PC-9 (cell line): Measurements from ENCODE around the gene IGF2BP2. TPM values are rescaled to one million over a fixed set of nuclear protein-coding genes. Genes with fewer than 3 reads are reported as not detected.

Experiments
- BruUV-seq: library from RNA; stranded (reverse); fragments of 400-500 nt; replicated peaks from 2 replicates; lab custom pipeline; 2021; lab: Mats Ljungman, UMichigan
- CTCF ChIA-PET: fragments of 300-600 bp; sonication (Branson Sonifier 250); formaldehyde crosslinking; loops from one replicate; lab custom pipeline; 2022; ENCODE audit warnings: antibody characterized with exemption; lab: Charles Lee
- POLR2A ChIA-PET: fragments of 300-600 bp; sonication (Branson Sonifier 250); formaldehyde crosslinking; loops from one replicate; lab custom pipeline; 2022; ENCODE audit warnings: antibody characterized with exemption; ENCODE audit not compliant: unreplicated experiment; lab: Charles Lee
- DNase-seq, 2 experiments: peaks; one replicate each; pipeline versions ENCODE4 v3.0.0 to v3.0.0-alpha.2; 2015 to 2022; ENCODE audit warnings: mixed read lengths in 1 of 2
- H2AFZ ChIP-seq: fragments of 200-600 bp; sonication (generic); 2 replicates; pipeline ENCODE4 v1.8.1; 2017; ENCODE audit warnings: antibody characterized with exemption
- H3F3A ChIP-seq: fragments of 200-600 bp; sonication (generic); 2 replicates; pipeline ENCODE4 v1.8.1; 2017; ENCODE audit warnings: antibody characterized with exemption, mild to moderate bottlenecking, low read depth; ENCODE audit not compliant: insufficient read depth
- H3K27ac ChIP-seq: fragments of 200-600 bp; sonication (generic); 2 replicates; pipeline ENCODE4 v1.6.1; 2016; ENCODE audit warnings: mixed run types
- H3K27me3 ChIP-seq: fragments of 200-600 bp; sonication (generic); 2 replicates; pipeline ENCODE4 v1.6.1; 2016; ENCODE audit warnings: low read depth, mixed run types; ENCODE audit not compliant: insufficient read depth
- H3K36me3 ChIP-seq: fragments of 200-600 bp; sonication (generic); 2 replicates; pipeline ENCODE4 v1.6.1; 2016; ENCODE audit warnings: low read depth, mixed run types
- H3K4me1 ChIP-seq: fragments of 200-600 bp; sonication (generic); replicated peaks from 2 replicates; pipeline ENCODE4 v1.6.1; 2016; ENCODE audit warnings: mixed run types; ENCODE audit not compliant: insufficient read depth
- H3K4me2 ChIP-seq: fragments of 200-600 bp; sonication (generic); 2 replicates; pipeline ENCODE4 v1.6.1; 2017; ENCODE audit warnings: mixed run types
- H3K4me3 ChIP-seq: fragments of 200-600 bp; sonication (generic); 2 replicates; pipeline ENCODE4 v1.6.1; 2016; ENCODE audit warnings: mixed run types
- H3K79me2 ChIP-seq: fragments of 200-600 bp; sonication (generic); 2 replicates; pipeline ENCODE4 v1.6.1; 2017; ENCODE audit warnings: low read depth, mixed run types
- H3K9me2 ChIP-seq: fragments of 200-600 bp; sonication (generic); 2 replicates; pipeline ENCODE4 v1.8.1; 2017; ENCODE audit warnings: mild to moderate bottlenecking; ENCODE audit not compliant: insufficient read depth
- H3K9me3 ChIP-seq: fragments of 200-600 bp; sonication (generic); 2 replicates; pipeline ENCODE4 v1.8.1; 2016; ENCODE audit warnings: low read depth; ENCODE audit not compliant: insufficient read depth
- H4K20me1 ChIP-seq: fragments of 200-600 bp; sonication (generic); 2 replicates; pipeline ENCODE4 v1.8.1; 2017; ENCODE audit not compliant: insufficient read depth
- CTCF ChIP-seq: fragments of 200-600 bp; sonication (generic); conservative IDR thresholded peaks from 2 replicates; pipeline ENCODE4 v1.6.1; 2017; ENCODE audit warnings: mixed run types, antibody characterized with exemption, mild to moderate bottlenecking, moderate library complexity
- EZH2 ChIP-seq: fragments of 200-600 bp; sonication (generic); IDR thresholded peaks from 2 replicates; pipeline ENCODE4 v1.8.0; 2017; ENCODE audit warnings: antibody characterized with exemption, low read depth
- intact Hi-C: fragments of 100-400 bp; cut with micrococcal nuclease; formaldehyde crosslinking; loops from one replicate; pipeline ENCODE4 v1.10.0; 2022; ENCODE audit not compliant: unreplicated experiment
- total RNA-seq: library from RNA; stranded (reverse); gene quantifications from 2 replicates; pipeline ENCODE4 v1.2.3, GENCODE V29; 2021

IGF2BP2 gene
- total RNA-seq, 1 experiment from 2014 or later: 140 TPM

- ChIA-PET POLR2A (interaction anchor here (0.5 kb wide), 2 partner anchors 39 to 68 kb away, joined by 5 to 8 read pairs; no protein-coding TSS in a partner anchor), CTCF (no interaction called here)
- DNase-seq: no peak
- intact Hi-C loops: no loop called here
- H3K27ac ChIP-seq: no peak overlapping the region
- H3K9me3 ChIP-seq: no peaks in the 10 kb centered on the region
- no peak overlapping the region for H3K4me3 ChIP-seq
- no peaks in the 10 kb centered on the region for H3K9me2 ChIP-seq
- H3F3A ChIP-seq: peaks cover 38% of the 10 kb centered on the region; the same call in 1 of the 2 replicates
- BruUV-seq: no TSS peak
- no peak overlapping the region for H3K4me2 ChIP-seq
- H3K27me3 ChIP-seq: no peaks in the 10 kb centered on the region
- H4K20me1 ChIP-seq: peaks cover 82% of the 10 kb centered on the region
- TF ChIP-seq EZH2 (no peak), CTCF (no peak)
- peaks cover 100% of the 10 kb centered on the region for H3K79me2 ChIP-seq
- peaks cover 48% of the 10 kb centered on the region for H3K36me3 ChIP-seq
- peaks cover 49% of the 10 kb centered on the region for H3K4me1 ChIP-seq
- H2AFZ ChIP-seq: no peak overlapping the region
Observed at GRCh38 chr3:185757176-185757575, 67.7 kb downstream of the IGF2BP2 start.

GRCh38 chr3:185756477-185756876, 68.4 kb downstream of the IGF2BP2 start:
- H3K27me3 ChIP-seq: no peaks in the 10 kb centered on the region
- no peak for DNase-seq
- H3K79me2 ChIP-seq: peaks cover 100% of the 10 kb centered on the region
- H2AFZ ChIP-seq: no peak overlapping the region
- ChIA-PET POLR2A (interaction anchor here (0.6 kb wide), 1 partner anchor 223 kb away, joined by 4 read pairs; no protein-coding TSS in a partner anchor), CTCF (no interaction called here)
- H3F3A ChIP-seq: peaks cover 38% of the 10 kb centered on the region; the same call in 1 of the 2 replicates
- H3K4me2 ChIP-seq: no peak overlapping the region
- no peak overlapping the region for H3K4me3 ChIP-seq
- no peak for TF ChIP-seq CTCF
- no peak for TF ChIP-seq EZH2
- no peaks in the 10 kb centered on the region for H3K9me3 ChIP-seq
- peaks cover 48% of the 10 kb centered on the region for H3K36me3 ChIP-seq
- BruUV-seq: no TSS peak
- peaks cover 82% of the 10 kb centered on the region for H4K20me1 ChIP-seq
- H3K27ac ChIP-seq: no peak overlapping the region
- no peaks in the 10 kb centered on the region for H3K9me2 ChIP-seq
- intact Hi-C loops: no loop called here
- peaks cover 49% of the 10 kb centered on the region for H3K4me1 ChIP-seq

GRCh38 chr3:185754920-185755319, 69.9 kb downstream of the IGF2BP2 start:
- intact Hi-C loops: no loop called here
- no TSS peak for BruUV-seq
- peaks cover 34% of the 10 kb centered on the region; the same call in 1 of the 2 replicates for H3F3A ChIP-seq
- H3K27ac ChIP-seq: no peak overlapping the region
- no peak overlapping the region for H3K4me3 ChIP-seq
- peaks cover 100% of the 10 kb centered on the region for H3K79me2 ChIP-seq
- no peak overlapping the region for H2AFZ ChIP-seq
- H3K36me3 ChIP-seq: peaks cover 48% of the 10 kb centered on the region
- H3K9me2 ChIP-seq: no peaks in the 10 kb centered on the region
- DNase-seq: no peak
- CTCF ChIA-PET: no interaction called here
- POLR2A ChIA-PET: interaction anchor here (0.5 kb wide), 1 partner anchor 42 kb away, joined by 9 read pairs; no protein-coding TSS in a partner anchor
- H3K4me2 ChIP-seq: no peak overlapping the region
- no peak for TF ChIP-seq EZH2
- TF ChIP-seq CTCF: no peak
- H3K4me1 ChIP-seq: peaks cover 36% of the 10 kb centered on the region
- no peaks in the 10 kb centered on the region for H3K9me3 ChIP-seq
- no peaks in the 10 kb centered on the region for H3K27me3 ChIP-seq
- peaks cover 82% of the 10 kb centered on the region for H4K20me1 ChIP-seq
